Measurements from ENCODE around the gene LEF1.

DNA sequence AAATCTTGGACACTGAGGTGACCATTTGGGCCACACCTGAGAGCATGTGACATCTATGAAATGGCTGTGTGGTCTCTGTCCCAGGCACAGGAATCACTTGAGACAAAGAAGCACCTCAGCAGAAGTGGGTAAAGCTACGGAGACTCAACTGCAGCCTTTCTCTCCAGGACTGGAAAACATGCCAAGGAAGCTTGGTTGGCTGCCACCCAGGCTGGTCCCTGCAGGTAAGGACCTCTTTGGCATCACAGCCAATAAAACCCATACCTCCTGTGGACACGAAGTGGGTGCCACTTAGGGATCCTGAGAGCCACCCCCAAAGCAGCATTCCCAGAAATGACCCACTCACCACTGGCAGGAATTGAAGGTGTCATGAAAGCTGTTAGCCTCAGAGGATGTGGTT, 74.6 kb downstream of the LEF1 start:
- TF ChIP-seq POLR2A (IDR thresholded peaks at IDR 0.05; ENCODE audit: low read length), result no peak
- no peak for TF ChIP-seq GATA1 (IDR thresholded peaks at IDR 0.05; ENCODE audit: low read depth, low read length)
